B cell (primary cell): ENCODE data around the gene MARCHF4. TPM values are rescaled to one million over a fixed set of nuclear protein-coding genes. Genes with fewer than 3 reads are reported as not detected.

ENCODE experiments used
- ATAC-seq: fragments of 200-7000 bp; cut with Tn5 transposase; one replicate; pipeline ENCODE4 v1.10.0; 2021; ENCODE audit warnings: low read depth, mild to moderate bottlenecking, moderate number of reproducible peaks, moderate library complexity
- CTCF ChIA-PET: fragments of 350-600 bp; sonication (Branson Sonifier 250); formaldehyde crosslinking; loops from one replicate; lab custom pipeline; 2021; ENCODE audit warnings: antibody characterized with exemption, inconsistent platforms; lab: Charles Lee
- POLR2A ChIA-PET: fragments of 350-600 bp; sonication (Branson Sonifier 250); formaldehyde crosslinking; loops from one replicate; lab custom pipeline; 2021; ENCODE audit warnings: antibody characterized with exemption; lab: Charles Lee
- DNase-seq: peaks from one replicate; pipeline ENCODE4 v3.0.0; 2013
- H2AFZ ChIP-seq: 2 replicates; pipeline ENCODE4 v1.6.1; 2012; ENCODE audit warnings: mild to moderate bottlenecking, low read depth, low read length; ENCODE audit not compliant: insufficient read depth, poor library complexity, severe bottlenecking
- H3K27ac ChIP-seq, 2 donors: 1 replicate in 1 of 2; 2 replicates in 1 of 2; pipeline ENCODE4 v1.5.1; 2012 to 2013; ENCODE audit warnings: low read length in 2 of 2, mild to moderate bottlenecking in 2 of 2, moderate library complexity in 1 of 2
- H3K27me3 ChIP-seq, 4 experiments: fragments of 200-600 bp in 1 of 4; sonication (generic) in 1 of 4; replicated peaks in 1 of 4; 1 replicate in 2 of 4; 2 replicates in 2 of 4; pipeline versions ENCODE4 v1.6.1 to v1.7.0; 2013 to 2016; ENCODE audit warnings: low read length in 3 of 4, mild to moderate bottlenecking in 2 of 4, mixed read lengths in 1 of 4, moderate library complexity in 1 of 4; ENCODE audit not compliant: insufficient read depth in 4 of 4, control insufficient read depth in 3 of 4; ENCODE audit errors: control extremely low read depth in 1 of 4
- H3K36me3 ChIP-seq, 2 experiments: replicated peaks in 1 of 2; 1 replicate in 1 of 2; 2 replicates in 1 of 2; pipeline versions ENCODE4 v1.6.1 to v1.7.1; 2013; ENCODE audit warnings: low read length in 1 of 2; ENCODE audit not compliant: insufficient read depth in 2 of 2, control insufficient read depth in 1 of 2; ENCODE audit errors: control extremely low read depth in 1 of 2, extremely low read depth in 1 of 2
- H3K4me1 ChIP-seq, 2 donors: fragments of 200-600 bp in 1 of 2; sonication (generic) in 1 of 2; 1 replicate in 1 of 2; 2 replicates in 1 of 2; pipeline versions ENCODE4 v1.5.1 to v1.6.1; 2013 to 2017; ENCODE audit warnings: low read length in 2 of 2; ENCODE audit not compliant: control insufficient read depth in 2 of 2, insufficient read depth in 2 of 2
- H3K4me2 ChIP-seq: replicated peaks from 2 replicates; pipeline ENCODE3; 2012; ENCODE audit warnings: mild to moderate bottlenecking, low read depth, low read length; ENCODE audit not compliant: poor library complexity, severe bottlenecking
- H3K4me3 ChIP-seq, 5 experiments: fragments of 200-600 bp in 1 of 5; sonication (generic) in 1 of 5; 1 replicate in 3 of 5; 2 replicates in 2 of 5; pipeline versions ENCODE4 v1.5.1 to v1.7.0; 2011 to 2016; ENCODE audit warnings: low read length in 4 of 5, mild to moderate bottlenecking in 4 of 5, low read depth in 2 of 5, control low read depth in 1 of 5, moderate library complexity in 1 of 5; ENCODE audit not compliant: insufficient read depth in 1 of 5; ENCODE audit errors: control extremely low read depth in 1 of 5, extremely low read depth in 1 of 5
- H3K79me2 ChIP-seq: fragments of 200-600 bp; sonication (generic); one replicate; pipeline ENCODE4 v1.6.0; 2016; ENCODE audit warnings: low read length; ENCODE audit not compliant: control insufficient read depth, insufficient read depth
- H3K9ac ChIP-seq: fragments of 200-600 bp; sonication (generic); 2 replicates; pipeline ENCODE4 v1.6.1; 2017; ENCODE audit warnings: mild to moderate bottlenecking, low read length, moderate library complexity
- H3K9me3 ChIP-seq, 3 donors: one replicate each; pipeline versions ENCODE4 v1.6.1 to v1.7.1; 2013; ENCODE audit warnings: low read length in 2 of 3; ENCODE audit not compliant: control insufficient read depth in 2 of 3, insufficient read depth in 1 of 3; ENCODE audit errors: control extremely low read depth in 1 of 3
- H4K20me1 ChIP-seq: 2 replicates; pipeline ENCODE4 v1.6.0; 2012; ENCODE audit warnings: mild to moderate bottlenecking, low read length; ENCODE audit not compliant: insufficient read depth, control insufficient read depth, poor library complexity, severe bottlenecking
- H3K27ac Mint-ChIP-seq: one replicate; pipeline ENCODE4 v1.8.0; 2021; ENCODE audit warnings: mixed read lengths
- H3K27me3 Mint-ChIP-seq: one replicate; pipeline ENCODE4 v1.8.0; 2021; ENCODE audit warnings: mixed read lengths
- H3K4me1 Mint-ChIP-seq: one replicate; pipeline ENCODE4 v1.8.0; 2021; ENCODE audit warnings: mixed read lengths
- H3K4me3 Mint-ChIP-seq: one replicate; pipeline ENCODE4 v1.8.0; 2021; ENCODE audit warnings: mixed read lengths
- H3K9me3 Mint-ChIP-seq: one replicate; pipeline ENCODE4 v1.8.0; 2022; ENCODE audit warnings: mixed read lengths; ENCODE audit not compliant: insufficient read depth
- EZH2 ChIP-seq: IDR thresholded peaks from 2 replicates; pipeline ENCODE4 v1.6.1; 2012; ENCODE audit warnings: borderline replicate concordance, low read depth, mild to moderate bottlenecking, moderate library complexity, low read length; ENCODE audit not compliant: insufficient read depth, poor library complexity, severe bottlenecking
- WGBS: methylation state at CpG from one replicate; pipeline ENCODE4 v1.1.5; 2013; ENCODE audit warnings: missing lambda C conversion rate; ENCODE audit not compliant: insufficient coverage; 5-methylcytosine and 5-hydroxymethylcytosine counted together
- intact Hi-C: fragments of 100-400 bp; cut with micrococcal nuclease; formaldehyde crosslinking; loops from one replicate; pipeline ENCODE4 v1.10.0; 2022
- polyA plus RNA-seq: library from polyadenylated mRNA; depleted of rRNA; stranded (reverse); fragments of >200 nt; gene quantifications from 2 replicates; pipeline ENCODE4 v1.2.3, GENCODE V29; 2012
- total RNA-seq, 2 donors: library from RNA; stranded (reverse); fragments of 120-200 nt in 1 of 2; gene quantifications; 1 replicate in 1 of 2; 2 replicates in 1 of 2; pipeline versions ENCODE4 v1.2.3 to v1.2.4, GENCODE V29; 2013 to 2022
- TF ChIP-seq, protein P1 (sequence below): fragments of 200-600 bp; IDR thresholded peaks from one replicate; pipeline ENCODE4 v1.8.0; 2022; ENCODE audit warnings: antibody characterized with exemption, mild to moderate bottlenecking

The MARCHF4 gene
- total and polyA plus RNA-seq, 2 donors (not counting 1 experiment from before 2014, with no cell fraction given) = not detected

DNA sequence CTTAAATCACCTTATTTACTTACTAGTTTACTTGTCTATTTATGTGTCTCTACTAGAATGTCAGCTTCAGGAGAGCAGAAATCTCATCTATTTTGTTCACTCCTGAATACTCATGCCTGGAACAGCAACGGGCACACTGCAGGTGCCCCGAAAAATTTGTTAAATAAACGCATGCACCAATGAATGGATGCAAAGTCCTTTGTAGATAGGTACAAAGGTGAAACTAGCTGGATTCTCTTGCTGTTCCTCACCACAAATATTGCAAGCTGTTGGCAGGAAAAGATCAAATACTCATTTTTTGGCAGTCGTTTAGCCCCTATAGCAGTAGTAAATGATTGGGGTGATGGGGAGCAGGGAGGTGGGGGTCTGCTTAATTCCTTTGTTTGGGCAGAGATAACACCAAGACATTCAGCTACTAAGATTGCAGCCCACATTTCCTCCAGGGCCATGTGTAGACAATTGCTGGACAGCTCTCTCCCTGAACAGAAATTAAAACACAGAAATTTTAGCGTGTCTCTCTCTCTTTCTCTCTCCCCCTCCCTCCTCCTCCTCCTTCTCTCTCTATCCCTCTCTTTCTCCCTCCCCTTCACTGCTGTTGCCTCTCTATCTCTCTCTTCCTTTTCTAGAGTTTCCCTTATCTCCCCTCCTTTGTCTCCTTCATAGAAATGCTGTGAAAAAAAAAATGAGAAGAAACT is 5.4 kb downstream of the MARCHF4 start:
- H2AFZ ChIP-seq = no peak overlapping the region
- peaks cover 0 to 39% (median 36%) of the 10 kb centered on the region in 4 experiments for H3K27me3 ChIP-seq
- peaks cover 0 to 11% (median 0%) of the 10 kb centered on the region in 3 donors for H3K9me3 ChIP-seq
- TF ChIP-seq EZH2 = no peak
- TF ChIP-seq, protein P1, sequence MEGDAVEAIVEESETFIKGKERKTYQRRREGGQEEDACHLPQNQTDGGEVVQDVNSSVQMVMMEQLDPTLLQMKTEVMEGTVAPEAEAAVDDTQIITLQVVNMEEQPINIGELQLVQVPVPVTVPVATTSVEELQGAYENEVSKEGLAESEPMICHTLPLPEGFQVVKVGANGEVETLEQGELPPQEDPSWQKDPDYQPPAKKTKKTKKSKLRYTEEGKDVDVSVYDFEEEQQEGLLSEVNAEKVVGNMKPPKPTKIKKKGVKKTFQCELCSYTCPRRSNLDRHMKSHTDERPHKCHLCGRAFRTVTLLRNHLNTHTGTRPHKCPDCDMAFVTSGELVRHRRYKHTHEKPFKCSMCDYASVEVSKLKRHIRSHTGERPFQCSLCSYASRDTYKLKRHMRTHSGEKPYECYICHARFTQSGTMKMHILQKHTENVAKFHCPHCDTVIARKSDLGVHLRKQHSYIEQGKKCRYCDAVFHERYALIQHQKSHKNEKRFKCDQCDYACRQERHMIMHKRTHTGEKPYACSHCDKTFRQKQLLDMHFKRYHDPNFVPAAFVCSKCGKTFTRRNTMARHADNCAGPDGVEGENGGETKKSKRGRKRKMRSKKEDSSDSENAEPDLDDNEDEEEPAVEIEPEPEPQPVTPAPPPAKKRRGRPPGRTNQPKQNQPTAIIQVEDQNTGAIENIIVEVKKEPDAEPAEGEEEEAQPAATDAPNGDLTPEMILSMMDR = no peak
- peaks cover 65% of the 10 kb centered on the region for H3K27me3 Mint-ChIP-seq
- peaks cover 2 to 12% of the 10 kb centered on the region in 2 donors for H3K4me1 ChIP-seq
- H3K4me3 Mint-ChIP-seq = no peak overlapping the region
- H3K4me1 Mint-ChIP-seq = peaks cover 7% of the 10 kb centered on the region
- H3K4me2 ChIP-seq = no peak overlapping the region
- intact Hi-C loops = no loop called here
- no peak overlapping the region for H3K27ac Mint-ChIP-seq
- DNase-seq = no peak
- ChIA-PET POLR2A (no interaction called here), CTCF (no interaction called here)
- H3K4me3 ChIP-seq = no peak overlapping the region
- no peaks in the 10 kb centered on the region for H3K36me3 ChIP-seq
- no peak for ATAC-seq
- 58% methylated on average over 2 of the region's 5 CpGs for WGBS
- no peaks in the 10 kb centered on the region for H3K9me3 Mint-ChIP-seq
- no peak overlapping the region for H3K9ac ChIP-seq
- no peaks in the 10 kb centered on the region for H4K20me1 ChIP-seq
- no peaks in the 10 kb centered on the region for H3K79me2 ChIP-seq
- H3K27ac ChIP-seq = no peak overlapping the region

DNA sequence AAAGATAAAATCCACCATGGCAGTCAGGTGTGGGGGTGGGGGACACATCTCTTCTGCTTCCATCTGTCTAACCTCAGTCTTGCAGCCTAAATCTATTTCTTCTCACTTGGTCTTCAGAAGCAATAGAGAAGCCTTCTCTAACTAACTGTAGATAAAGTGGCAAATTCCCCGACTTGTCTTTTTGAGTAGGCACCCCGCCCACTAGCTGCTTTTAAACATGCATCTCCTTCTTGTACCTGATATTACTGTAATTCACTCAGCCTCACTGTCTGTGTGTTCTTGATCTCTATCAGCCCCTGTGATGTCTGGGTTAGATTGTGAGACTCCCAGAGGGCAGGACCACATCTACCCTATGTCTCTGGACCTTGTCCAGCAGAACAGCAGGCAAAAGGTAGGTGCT is 6.8 kb downstream of the MARCHF4 start:
- WGBS = 92% methylated on average over 2 of the region's 2 CpGs
- CTCF ChIA-PET = no interaction called here
- no peaks in the 10 kb centered on the region for H3K9me3 Mint-ChIP-seq
- H3K9ac ChIP-seq = no peak overlapping the region
- peaks cover 71% of the 10 kb centered on the region for H3K27me3 Mint-ChIP-seq
- H3K36me3 ChIP-seq = no peaks in the 10 kb centered on the region
- intact Hi-C loops = no loop called here
- no peaks in the 10 kb centered on the region for H3K79me2 ChIP-seq
- POLR2A ChIA-PET = no interaction called here
- H2AFZ ChIP-seq = no peak overlapping the region
- H3K4me1 Mint-ChIP-seq = peaks cover 1% of the 10 kb centered on the region
- H3K4me2 ChIP-seq = no peak overlapping the region
- ATAC-seq (no peak), DNase-seq (no peak)
- no peaks in the 10 kb centered on the region for H3K4me1 ChIP-seq
- peaks cover 0 to 32% (median 27%) of the 10 kb centered on the region in 4 experiments for H3K27me3 ChIP-seq
- peaks cover 0 to 4% (median 0%) of the 10 kb centered on the region in 3 donors for H3K9me3 ChIP-seq
- H3K27ac Mint-ChIP-seq = no peak overlapping the region
- no peak overlapping the region for H3K27ac ChIP-seq
- H4K20me1 ChIP-seq = no peaks in the 10 kb centered on the region
- H3K4me3 ChIP-seq = no peak overlapping the region
- no peak overlapping the region for H3K4me3 Mint-ChIP-seq
- TF ChIP-seq, protein P1 = no peak
- TF ChIP-seq EZH2 = no peak
